Retinal pigment epithelial cell (primary cell): ENCODE data around the gene RHBDD2.
"Not testable (repeated sequence)": the region's sequence is repeated elsewhere in the genome, so short reads cannot be mapped to it uniquely, and the experiment has no call there.

ENCODE experiments used
- DNase-seq: peaks from one replicate; pipeline ENCODE4 v3.0.0-alpha.2; 2010; ENCODE audit warnings: low read depth
- H3K4me3 ChIP-seq: 2 replicates; pipeline ENCODE4 v1.5.1; 2011; ENCODE audit warnings: mild to moderate bottlenecking, low read length, control low read depth, moderate library complexity
- CTCF ChIP-seq: conservative IDR thresholded peaks from 2 replicates; pipeline ENCODE4 v1.5.1; 2011; ENCODE audit warnings: low read depth, low read length, control low read depth, inconsistent platforms

The RHBDD2 gene

GRCh38 chr7:75885036-75885435 is 6.2 kb downstream of the RHBDD2 start:
- no peak overlapping the region for H3K4me3 ChIP-seq
- TF ChIP-seq CTCF, result no peak
- DNase-seq, result no peak

- H3K4me3 ChIP-seq, result no peak overlapping the region
- no peak for DNase-seq
- TF ChIP-seq CTCF, result no peak
These were observed 9.0 kb downstream of the RHBDD2 start for GRCh38 chr7:75887669-75888369.

GRCh38 chr7:75888464-75889222 is 9.8 kb downstream of the RHBDD2 start:
- no peak for DNase-seq
- no peak overlapping the region for H3K4me3 ChIP-seq
- TF ChIP-seq CTCF, result no peak

- no peak overlapping the region for H3K4me3 ChIP-seq
- no peak for DNase-seq
- no peak for TF ChIP-seq CTCF
These were observed 10.5 kb downstream of the RHBDD2 start for GRCh38 chr7:75889223-75889825.

- no peak for TF ChIP-seq CTCF
- H3K4me3 ChIP-seq, result no peak overlapping the region
- DNase-seq, result no peak
These were observed 11.0 kb downstream of the RHBDD2 start for GRCh38 chr7:75889826-75890225.

- not testable (repeated sequence) for H3K4me3 ChIP-seq, DNase-seq
These were observed 12.4 kb downstream of the RHBDD2 start for GRCh38 chr7:75891237-75891636.

- TF ChIP-seq CTCF, result no peak
- no peak overlapping the region for H3K4me3 ChIP-seq
- no peak for DNase-seq
These were observed 13.1 kb downstream of the RHBDD2 start for GRCh38 chr7:75891815-75892411.
